ENCODE data around the gene CHD6.

CHD6 gene

GRCh38 chr20:41364236-41364855 lies 253.8 kb downstream of the CHD6 start:
- DNase-seq: no peak

GRCh38 chr20:41363601-41364000 lies 254.6 kb downstream of the CHD6 start:
- DNase-seq: no peak

GRCh38 chr20:41362748-41363140 lies 255.4 kb downstream of the CHD6 start:
- no peak for DNase-seq

- DNase-seq: no peak
These were observed 256.1 kb downstream of the CHD6 start for GRCh38 chr20:41361757-41362747.

- DNase-seq: no peak
These were observed 257.1 kb downstream of the CHD6 start for GRCh38 chr20:41360831-41361756.

- no peak for DNase-seq
These were observed 258.6 kb downstream of the CHD6 start for GRCh38 chr20:41359541-41360011.

GRCh38 chr20:41358717-41359116 lies 259.5 kb downstream of the CHD6 start:
- no peak for DNase-seq

- DNase-seq: no peak
These were observed 259.9 kb downstream of the CHD6 start for GRCh38 chr20:41358230-41358629.

GRCh38 chr20:41357424-41358163 lies 260.6 kb downstream of the CHD6 start:
- DNase-seq: no peak

GRCh38 chr20:41356951-41357350 lies 261.2 kb downstream of the CHD6 start:
- DNase-seq: no peak

- no peak for DNase-seq
These were observed 262.5 kb downstream of the CHD6 start for GRCh38 chr20:41355598-41356203.

GRCh38 chr20:41355192-41355591 lies 263.0 kb downstream of the CHD6 start:
- DNase-seq: no peak

- DNase-seq: no peak
These were observed 264.6 kb downstream of the CHD6 start for GRCh38 chr20:41353530-41353929.

GRCh38 chr20:41352666-41353065 lies 265.5 kb downstream of the CHD6 start:
- no peak for DNase-seq

- DNase-seq: no peak
These were observed 266.1 kb downstream of the CHD6 start for GRCh38 chr20:41352106-41352505.

Measured in activated CD4-positive, alpha-beta T cell treated with anti-CD3 and anti-CD28 coated beads, Interleukin-2, amount 50 U/mL, for 4 hours (primary cell).